ENCODE measurements around the gene C15orf39.
"Not testable (repeated sequence)": the region's sequence is repeated elsewhere in the genome, so short reads cannot be mapped to it uniquely, and the experiment has no call there.

The C15orf39 gene

DNA sequence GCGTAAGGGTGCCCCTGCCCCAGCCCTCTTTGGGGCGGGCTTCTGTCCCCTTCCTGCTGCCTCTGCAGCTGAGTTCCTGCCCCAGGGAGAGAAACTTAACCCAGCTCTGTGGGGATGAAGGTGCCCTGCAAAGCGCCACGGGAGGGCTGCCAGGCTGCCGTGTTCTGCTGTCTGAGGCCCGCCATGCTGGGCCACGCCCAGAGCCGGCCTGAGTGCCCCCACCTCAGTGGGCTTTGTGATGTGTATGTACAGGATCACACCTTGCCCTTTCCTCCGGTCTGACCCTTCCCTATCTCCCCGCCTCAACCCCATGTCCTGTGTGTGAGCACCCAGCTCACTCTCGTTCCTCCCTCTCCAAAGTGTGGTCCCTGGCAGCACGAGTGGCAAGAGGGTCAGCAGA is 22.6 kb downstream of the C15orf39 start:
- H3K27me3 ChIP-seq (ENCODE audit: low read length): no peaks in the 10 kb centered on the region
- H3K4me2 ChIP-seq (ENCODE audit: low read depth, low read length, poor library complexity, severe bottlenecking): no peak overlapping the region
- no peak overlapping the region for H2AFZ ChIP-seq (ENCODE audit: low read depth, low read length, severe bottlenecking)
- TF ChIP-seq, protein P1, sequence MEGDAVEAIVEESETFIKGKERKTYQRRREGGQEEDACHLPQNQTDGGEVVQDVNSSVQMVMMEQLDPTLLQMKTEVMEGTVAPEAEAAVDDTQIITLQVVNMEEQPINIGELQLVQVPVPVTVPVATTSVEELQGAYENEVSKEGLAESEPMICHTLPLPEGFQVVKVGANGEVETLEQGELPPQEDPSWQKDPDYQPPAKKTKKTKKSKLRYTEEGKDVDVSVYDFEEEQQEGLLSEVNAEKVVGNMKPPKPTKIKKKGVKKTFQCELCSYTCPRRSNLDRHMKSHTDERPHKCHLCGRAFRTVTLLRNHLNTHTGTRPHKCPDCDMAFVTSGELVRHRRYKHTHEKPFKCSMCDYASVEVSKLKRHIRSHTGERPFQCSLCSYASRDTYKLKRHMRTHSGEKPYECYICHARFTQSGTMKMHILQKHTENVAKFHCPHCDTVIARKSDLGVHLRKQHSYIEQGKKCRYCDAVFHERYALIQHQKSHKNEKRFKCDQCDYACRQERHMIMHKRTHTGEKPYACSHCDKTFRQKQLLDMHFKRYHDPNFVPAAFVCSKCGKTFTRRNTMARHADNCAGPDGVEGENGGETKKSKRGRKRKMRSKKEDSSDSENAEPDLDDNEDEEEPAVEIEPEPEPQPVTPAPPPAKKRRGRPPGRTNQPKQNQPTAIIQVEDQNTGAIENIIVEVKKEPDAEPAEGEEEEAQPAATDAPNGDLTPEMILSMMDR (IDR thresholded peaks at IDR 0.05; ENCODE audit: insufficient read depth, low read length, poor library complexity, severe bottlenecking): no peak
- no peak for TF ChIP-seq EZH2phosphoT487 (conservative IDR thresholded peaks at IDR 0.05; ENCODE audit: low read length)
- H4K20me1 ChIP-seq (ENCODE audit: low read depth, low read length): no peaks in the 10 kb centered on the region
- H3K9me2 ChIP-seq (replicated peaks; ENCODE audit: insufficient read depth, low read length): no peaks in the 10 kb centered on the region
- no peak overlapping the region for H3K27ac ChIP-seq (ENCODE audit: low read depth, low read length)
- H3K9me3 ChIP-seq (ENCODE audit: insufficient read depth, low read length): no peaks in the 10 kb centered on the region
- H3K79me2 ChIP-seq (ENCODE audit: insufficient read depth, low read length): no peaks in the 10 kb centered on the region
- H3F3A ChIP-seq (ENCODE audit: insufficient read depth): no peaks in the 10 kb centered on the region
- no peaks in the 10 kb centered on the region for H3K36me3 ChIP-seq (ENCODE audit: low read length)
- no peak overlapping the region for H3K4me3 ChIP-seq (ENCODE audit: insufficient read depth, low read length, poor library complexity, severe bottlenecking)
- H3K9ac ChIP-seq (ENCODE audit: low read length): no peak overlapping the region

DNA sequence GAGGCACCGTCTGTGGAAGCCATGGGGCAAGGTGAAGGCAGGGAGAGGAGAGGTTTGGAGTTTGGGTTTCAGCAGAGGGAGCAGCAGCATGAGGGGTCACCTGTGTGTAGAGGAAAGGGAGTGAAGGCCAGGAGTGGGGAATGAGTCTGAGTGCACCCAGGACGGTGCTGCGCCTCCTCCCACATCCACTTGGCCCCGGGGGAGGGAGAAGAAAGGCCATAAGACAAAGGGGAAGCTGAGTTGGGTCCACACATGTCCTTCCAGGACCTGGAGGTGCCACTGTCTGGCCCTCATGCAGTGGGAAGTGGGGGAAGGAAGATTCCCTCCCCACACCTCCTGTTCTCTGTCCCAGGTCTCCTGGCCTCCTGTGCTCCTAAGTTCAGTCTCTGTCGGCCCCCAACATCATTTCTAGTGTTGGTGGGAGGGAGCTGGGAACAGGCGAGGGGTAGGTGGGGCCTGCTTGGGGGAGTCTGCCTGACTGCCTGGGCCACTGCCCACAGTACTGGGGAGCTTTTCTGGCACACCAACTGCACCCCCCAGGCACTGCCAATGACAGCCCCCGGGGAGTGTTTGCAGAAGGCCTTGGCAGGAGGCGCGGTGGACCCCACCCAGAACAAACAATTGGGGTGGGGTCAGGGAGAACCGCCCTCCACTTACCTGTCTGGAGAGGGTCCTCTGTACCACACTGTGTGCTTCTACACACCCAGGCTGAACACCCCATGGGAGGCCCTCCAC is 23.6 kb downstream of the C15orf39 start:
- not testable (repeated sequence) for H3K79me2 ChIP-seq (ENCODE audit: insufficient read depth, low read length); H3K27me3 ChIP-seq (ENCODE audit: low read length); H3K27ac ChIP-seq (ENCODE audit: low read depth, low read length); H3K4me3 ChIP-seq (ENCODE audit: insufficient read depth, low read length, poor library complexity, severe bottlenecking); H3K9me3 ChIP-seq (ENCODE audit: insufficient read depth, low read length); H3K9me2 ChIP-seq (replicated peaks; ENCODE audit: insufficient read depth, low read length); H2AFZ ChIP-seq (ENCODE audit: low read depth, low read length, severe bottlenecking); H4K20me1 ChIP-seq (ENCODE audit: low read depth, low read length); H3K4me2 ChIP-seq (ENCODE audit: low read depth, low read length, poor library complexity, severe bottlenecking); H3K36me3 ChIP-seq (ENCODE audit: low read length); H3K9ac ChIP-seq (ENCODE audit: low read length); H3F3A ChIP-seq (ENCODE audit: insufficient read depth)

DNA sequence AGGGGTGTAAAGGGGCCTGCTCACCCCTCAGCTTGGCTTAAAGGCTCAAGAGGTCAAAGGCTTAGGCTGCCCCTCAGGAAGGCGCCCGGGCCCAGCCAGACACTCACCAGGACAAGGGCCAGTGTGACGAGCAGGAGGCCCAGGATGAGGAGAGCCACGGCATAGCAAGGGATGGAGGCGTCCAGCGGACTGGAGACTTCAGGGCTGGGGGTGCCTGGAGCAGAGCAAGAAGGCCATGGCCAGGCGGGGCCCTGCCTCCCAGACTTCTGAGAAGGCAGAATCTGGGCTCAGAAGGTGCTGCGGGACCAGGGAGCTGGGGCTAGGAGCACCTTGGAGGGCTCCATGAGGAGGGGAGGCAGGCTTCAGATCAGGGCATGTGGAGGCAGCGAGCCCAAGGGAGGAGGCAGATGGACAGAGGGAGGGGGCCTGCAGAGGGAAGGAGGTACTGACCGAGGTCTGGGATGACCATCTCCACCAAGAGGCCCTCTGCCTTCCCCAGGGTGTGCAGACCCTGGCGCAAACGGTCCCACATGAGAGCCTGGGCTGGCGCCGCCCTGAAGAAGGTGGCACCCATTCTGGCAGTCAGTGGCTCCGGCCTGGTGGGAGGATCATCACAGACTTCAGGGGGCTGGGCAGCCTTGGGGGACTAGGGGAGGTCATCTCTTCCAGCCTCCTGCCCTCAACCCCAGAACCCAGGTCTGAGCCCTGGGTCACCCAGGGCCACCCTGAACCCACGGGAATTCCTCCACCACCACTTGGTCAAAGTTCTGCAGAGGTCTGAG is 24.5 kb downstream of the C15orf39 start:
- no peaks in the 10 kb centered on the region for H3K27me3 ChIP-seq (ENCODE audit: low read length)
- no peak for TF ChIP-seq EZH2phosphoT487 (conservative IDR thresholded peaks at IDR 0.05; ENCODE audit: low read length)
- TF ChIP-seq, protein P1 (IDR thresholded peaks at IDR 0.05; ENCODE audit: insufficient read depth, low read length, poor library complexity, severe bottlenecking): no peak

DNA sequence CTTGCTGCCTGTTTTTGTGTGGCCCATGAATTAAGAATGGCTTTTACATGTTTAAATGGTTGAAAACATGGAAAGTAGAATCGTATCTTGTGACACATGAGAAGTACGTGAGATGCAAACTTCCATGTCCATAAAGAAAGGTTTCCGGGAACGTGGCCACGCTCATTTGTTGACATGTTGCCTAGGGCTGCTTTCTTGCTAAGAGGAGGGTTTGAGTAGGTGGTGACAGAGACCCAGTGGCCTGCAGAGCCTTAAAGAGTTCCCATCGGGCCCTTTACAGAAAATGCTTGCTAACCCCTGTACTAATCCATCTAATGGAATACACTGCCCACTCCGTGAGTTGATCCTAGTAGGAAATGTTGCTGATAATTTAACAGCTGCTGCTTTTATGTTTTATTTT is 25.4 kb downstream of the C15orf39 start:
- H3K27me3 ChIP-seq (ENCODE audit: low read length); H3K9me2 ChIP-seq (replicated peaks; ENCODE audit: insufficient read depth, low read length); H3K9me3 ChIP-seq (ENCODE audit: insufficient read depth, low read length); H3K9ac ChIP-seq (ENCODE audit: low read length); H3F3A ChIP-seq (ENCODE audit: insufficient read depth); H4K20me1 ChIP-seq (ENCODE audit: low read depth, low read length); H3K4me2 ChIP-seq (ENCODE audit: low read depth, low read length, poor library complexity, severe bottlenecking); H3K4me3 ChIP-seq (ENCODE audit: insufficient read depth, low read length, poor library complexity, severe bottlenecking); H3K79me2 ChIP-seq (ENCODE audit: insufficient read depth, low read length); H3K27ac ChIP-seq (ENCODE audit: low read depth, low read length); H2AFZ ChIP-seq (ENCODE audit: low read depth, low read length, severe bottlenecking); H3K36me3 ChIP-seq (ENCODE audit: low read length): not testable (repeated sequence)

More for the DNA sequence above, 24.5 kb downstream of the C15orf39 start:
- Histone ChIP-seq H3K36me3 (ENCODE audit: low read length) (no peaks in the 10 kb centered on the region), H3F3A (ENCODE audit: insufficient read depth) (no peaks in the 10 kb centered on the region), H2AFZ (ENCODE audit: low read depth, low read length, severe bottlenecking) (no peak overlapping the region), H3K9me3 (ENCODE audit: insufficient read depth, low read length) (no peaks in the 10 kb centered on the region), H3K9me2 (replicated peaks; ENCODE audit: insufficient read depth, low read length) (no peaks in the 10 kb centered on the region), H3K4me3 (ENCODE audit: insufficient read depth, low read length, poor library complexity, severe bottlenecking) (no peak overlapping the region), H4K20me1 (ENCODE audit: low read depth, low read length) (no peaks in the 10 kb centered on the region), H3K79me2 (ENCODE audit: insufficient read depth, low read length) (no peaks in the 10 kb centered on the region), H3K9ac (ENCODE audit: low read length) (no peak overlapping the region), H3K4me2 (ENCODE audit: low read depth, low read length, poor library complexity, severe bottlenecking) (no peak overlapping the region), H3K27ac (ENCODE audit: low read depth, low read length) (no peak overlapping the region)

Measured in SU-DHL-6 (cell line).